LNCaP clone FGC (cell line): ENCODE results near the gene TRMT1.

Source experiments
- DNase-seq: peaks from one replicate; pipeline ENCODE4 v3.0.0-alpha.2; 2011; ENCODE audit warnings: low read depth
- H3K4me3 ChIP-seq: 2 replicates; pipeline ENCODE4 v1.5.1; 2011; ENCODE audit warnings: mild to moderate bottlenecking, low read depth, low read length, control low read depth
- TF ChIP-seq, protein P1 (sequence below): IDR thresholded peaks from 2 replicates; pipeline ENCODE4 v1.5.1; 2012; ENCODE audit warnings: mild to moderate bottlenecking; ENCODE audit not compliant: control insufficient read depth, insufficient read depth; ENCODE audit errors: extremely low read depth

TRMT1 gene

DNA sequence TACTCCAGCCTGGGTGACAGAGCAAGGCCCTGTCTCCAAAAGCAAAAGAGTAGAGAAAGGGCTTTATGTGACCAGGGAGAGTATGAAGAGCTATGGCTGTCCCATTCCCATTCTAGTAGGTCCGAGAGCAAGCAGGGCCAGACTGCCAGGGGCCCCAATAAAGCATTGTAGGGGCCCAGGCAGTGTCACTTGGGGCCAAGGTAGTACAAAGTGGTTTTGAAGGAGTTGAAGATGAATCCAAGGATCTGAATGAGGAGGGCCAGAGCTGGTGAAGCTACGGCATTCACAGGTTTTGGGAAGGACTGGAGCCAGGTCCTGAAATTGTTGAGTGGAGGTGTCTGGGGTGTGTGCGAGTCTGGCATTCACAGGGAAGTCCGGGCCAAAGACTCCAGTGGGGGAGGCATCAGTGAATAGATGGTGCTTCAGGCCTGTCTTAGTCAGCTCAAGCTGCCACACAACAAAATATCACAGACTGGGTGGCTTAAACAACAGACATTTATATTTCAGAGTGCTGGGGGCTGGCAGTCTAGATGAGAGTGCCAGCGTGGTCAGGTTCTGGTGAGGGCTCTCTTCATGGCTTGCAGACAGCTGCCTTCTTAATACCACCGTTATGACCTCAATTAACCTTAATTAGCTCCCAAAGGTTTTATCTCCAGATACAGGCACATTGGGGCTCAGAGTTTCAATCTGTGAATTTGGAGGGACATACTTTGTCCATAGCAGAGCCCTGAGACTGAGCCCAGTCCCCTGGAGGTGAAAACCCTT is 11.5 kb upstream of the TRMT1 start:
- TF ChIP-seq, protein P1, sequence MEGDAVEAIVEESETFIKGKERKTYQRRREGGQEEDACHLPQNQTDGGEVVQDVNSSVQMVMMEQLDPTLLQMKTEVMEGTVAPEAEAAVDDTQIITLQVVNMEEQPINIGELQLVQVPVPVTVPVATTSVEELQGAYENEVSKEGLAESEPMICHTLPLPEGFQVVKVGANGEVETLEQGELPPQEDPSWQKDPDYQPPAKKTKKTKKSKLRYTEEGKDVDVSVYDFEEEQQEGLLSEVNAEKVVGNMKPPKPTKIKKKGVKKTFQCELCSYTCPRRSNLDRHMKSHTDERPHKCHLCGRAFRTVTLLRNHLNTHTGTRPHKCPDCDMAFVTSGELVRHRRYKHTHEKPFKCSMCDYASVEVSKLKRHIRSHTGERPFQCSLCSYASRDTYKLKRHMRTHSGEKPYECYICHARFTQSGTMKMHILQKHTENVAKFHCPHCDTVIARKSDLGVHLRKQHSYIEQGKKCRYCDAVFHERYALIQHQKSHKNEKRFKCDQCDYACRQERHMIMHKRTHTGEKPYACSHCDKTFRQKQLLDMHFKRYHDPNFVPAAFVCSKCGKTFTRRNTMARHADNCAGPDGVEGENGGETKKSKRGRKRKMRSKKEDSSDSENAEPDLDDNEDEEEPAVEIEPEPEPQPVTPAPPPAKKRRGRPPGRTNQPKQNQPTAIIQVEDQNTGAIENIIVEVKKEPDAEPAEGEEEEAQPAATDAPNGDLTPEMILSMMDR, result no peak
- DNase-seq, result no peak
- no peak overlapping the region for H3K4me3 ChIP-seq

DNA sequence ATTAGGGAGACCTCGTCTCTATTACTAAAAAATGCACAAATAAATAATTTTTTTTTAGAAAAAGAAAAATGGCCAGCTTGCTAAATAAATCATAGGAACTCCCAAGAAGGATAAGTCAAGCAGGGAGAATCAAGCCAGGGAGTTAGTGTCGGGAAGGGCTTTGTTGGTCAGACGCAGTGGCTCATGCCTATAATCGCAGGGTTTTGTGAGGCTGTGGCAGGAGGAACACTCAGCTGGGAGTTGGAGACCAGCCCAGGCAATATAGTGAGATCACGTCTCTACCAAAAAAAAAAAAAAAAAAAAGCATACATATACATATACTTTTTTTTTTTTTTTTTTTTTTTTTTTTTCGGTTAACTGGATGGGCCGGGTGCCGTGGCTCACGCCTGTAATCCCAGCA is 10.5 kb upstream of the TRMT1 start:
- H3K4me3 ChIP-seq, result no peak overlapping the region
- peak; percentile 47 for DNase-seq
- TF ChIP-seq, protein P1, result no peak

DNA sequence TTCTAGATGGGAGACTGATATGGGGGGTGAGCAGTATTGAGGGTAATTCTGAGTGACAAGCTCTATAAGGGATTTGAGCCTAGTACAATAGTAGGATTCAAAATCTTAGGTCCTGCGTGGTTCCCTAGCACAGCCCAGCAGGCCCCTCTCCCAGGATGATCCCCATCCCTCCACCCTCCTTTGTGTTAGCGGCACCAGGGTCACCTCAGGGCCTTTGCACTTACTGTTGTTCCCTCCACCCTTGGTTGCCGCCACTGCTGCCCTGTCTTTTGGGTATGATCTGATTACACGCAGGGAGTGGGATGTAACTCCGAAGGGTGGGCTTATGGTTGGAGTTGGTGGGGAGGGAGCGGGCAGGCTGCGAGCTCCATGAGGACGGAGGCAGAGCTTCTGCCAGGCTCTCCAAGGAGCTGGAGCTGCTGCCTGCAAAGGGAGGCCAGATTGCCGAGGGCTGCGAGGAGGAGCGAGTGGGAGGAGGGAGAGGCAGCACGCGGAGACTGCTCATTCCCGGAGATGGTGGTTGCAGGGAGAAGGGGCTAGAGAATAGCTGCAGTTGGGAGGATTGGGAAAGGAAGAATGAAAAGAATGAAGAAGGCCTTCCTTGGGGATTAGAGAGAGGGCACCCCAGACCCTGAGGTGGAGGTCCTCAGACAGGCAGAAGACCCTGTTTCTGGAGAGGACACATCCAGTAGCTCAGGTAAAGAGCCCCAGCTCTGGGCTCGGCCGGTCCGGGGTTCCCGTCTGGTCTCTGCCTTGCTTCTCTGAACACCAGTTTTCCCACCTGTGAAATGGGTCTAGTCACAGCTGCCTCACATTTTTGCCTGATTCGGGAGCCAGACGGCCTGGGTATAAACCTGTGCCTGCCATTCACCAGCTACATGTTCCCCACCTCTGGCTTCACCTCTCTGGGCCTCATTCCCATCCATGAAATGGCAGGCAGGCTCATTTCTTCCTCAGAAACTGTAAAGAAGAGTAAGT is 6.7 kb upstream of the TRMT1 start:
- no peak overlapping the region for H3K4me3 ChIP-seq
- no peak for DNase-seq
- TF ChIP-seq, protein P1, result no peak

DNA sequence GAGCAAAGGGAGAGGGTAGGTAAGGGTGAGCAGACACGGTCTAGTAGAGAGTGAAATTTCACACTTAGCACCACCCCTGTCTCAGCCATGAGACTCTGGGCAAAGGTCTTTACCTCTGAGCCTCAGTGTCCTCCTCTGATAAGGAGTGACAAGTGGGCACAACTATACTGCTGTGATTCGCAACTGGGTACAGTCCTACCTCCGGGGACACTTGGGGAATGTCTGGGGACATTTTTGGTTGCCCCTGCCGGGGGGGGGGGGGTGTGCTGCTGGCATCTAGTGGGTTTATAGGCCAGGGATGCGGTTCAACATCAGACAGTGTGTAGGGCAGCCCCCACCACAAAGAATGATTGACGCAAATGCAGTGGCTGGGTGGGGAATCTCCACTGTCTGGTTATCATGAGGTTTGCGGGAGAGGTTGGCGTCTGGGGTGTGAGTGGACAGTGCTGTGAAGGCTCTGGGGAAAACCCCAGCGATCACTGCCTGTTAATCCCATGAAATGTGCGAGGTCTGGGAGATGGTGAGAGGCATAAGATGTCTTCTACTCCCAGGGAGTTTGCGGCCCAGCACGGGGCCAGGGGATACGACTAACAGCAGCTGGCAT is 5.8 kb upstream of the TRMT1 start:
- no peak for DNase-seq
- TF ChIP-seq, protein P1, result no peak
- H3K4me3 ChIP-seq, result no peak overlapping the region

DNA sequence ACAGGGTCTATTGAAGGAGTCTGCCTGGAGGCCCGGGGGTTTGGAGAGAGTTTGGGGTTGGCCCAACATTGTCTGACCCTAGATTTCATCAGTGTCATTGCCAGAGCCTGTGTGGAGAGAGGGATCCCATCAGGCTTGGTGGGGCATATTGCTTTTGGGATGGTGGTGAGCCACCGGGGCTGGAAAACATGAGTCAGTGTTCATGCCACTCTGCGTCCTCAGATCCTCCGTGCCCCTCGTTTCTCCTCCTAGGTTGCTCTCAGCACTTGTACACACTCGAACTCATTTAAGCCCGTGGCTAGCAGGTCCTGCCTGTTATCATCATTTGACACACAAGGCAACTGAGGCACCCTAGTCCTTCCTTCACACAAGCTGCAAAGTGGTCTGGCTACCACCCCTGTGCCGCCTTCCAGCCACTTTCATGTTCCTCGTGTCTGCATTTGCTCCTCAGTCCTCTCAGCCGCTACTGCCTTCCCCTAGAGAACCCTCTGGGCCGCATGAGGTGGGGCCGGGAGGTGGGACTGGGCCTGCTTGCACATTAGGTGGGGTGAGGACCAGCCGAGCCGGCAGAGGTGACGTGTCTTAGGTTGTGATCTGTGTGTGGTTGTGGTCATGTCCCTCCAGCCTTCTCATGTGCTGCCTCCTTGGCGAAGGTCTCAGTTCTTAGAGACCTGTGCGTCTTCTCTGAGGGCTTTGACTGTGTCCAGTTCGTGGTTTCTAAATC is 5.2 kb upstream of the TRMT1 start:
- TF ChIP-seq, protein P1, result no peak
- no peak overlapping the region for H3K4me3 ChIP-seq
- no peak for DNase-seq

DNA sequence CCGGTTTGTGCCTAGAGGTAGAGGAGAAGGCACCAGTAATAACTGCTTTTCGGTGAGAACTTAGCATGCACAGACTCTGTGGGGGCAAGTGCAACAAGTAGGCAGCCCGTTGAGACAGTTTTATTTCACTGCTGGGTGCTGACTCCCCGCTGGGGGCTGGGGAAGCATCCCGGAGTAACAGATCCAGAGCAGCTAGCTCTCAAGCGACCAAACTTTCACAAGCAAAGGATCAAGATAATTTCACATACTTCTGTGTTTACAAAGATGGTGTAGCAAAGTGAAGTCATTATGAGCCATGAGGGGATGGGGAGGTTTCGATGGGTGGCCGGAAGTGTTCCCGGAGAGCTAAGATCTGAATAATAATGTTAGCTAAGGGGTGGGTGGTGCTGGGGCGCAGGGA is 4.3 kb upstream of the TRMT1 start:
- TF ChIP-seq, protein P1, result no peak
- DNase-seq, result no peak
- H3K4me3 ChIP-seq, result no peak overlapping the region
